IPS DF 4.7 (cell line): ENCODE measurements around the gene HAAO.

Source experiments
- DNase-seq: peaks from one replicate; pipeline ENCODE4 v3.0.0-alpha.2; 2013; ENCODE audit warnings: low spot score; ENCODE audit errors: extremely low read depth

The HAAO gene

DNA sequence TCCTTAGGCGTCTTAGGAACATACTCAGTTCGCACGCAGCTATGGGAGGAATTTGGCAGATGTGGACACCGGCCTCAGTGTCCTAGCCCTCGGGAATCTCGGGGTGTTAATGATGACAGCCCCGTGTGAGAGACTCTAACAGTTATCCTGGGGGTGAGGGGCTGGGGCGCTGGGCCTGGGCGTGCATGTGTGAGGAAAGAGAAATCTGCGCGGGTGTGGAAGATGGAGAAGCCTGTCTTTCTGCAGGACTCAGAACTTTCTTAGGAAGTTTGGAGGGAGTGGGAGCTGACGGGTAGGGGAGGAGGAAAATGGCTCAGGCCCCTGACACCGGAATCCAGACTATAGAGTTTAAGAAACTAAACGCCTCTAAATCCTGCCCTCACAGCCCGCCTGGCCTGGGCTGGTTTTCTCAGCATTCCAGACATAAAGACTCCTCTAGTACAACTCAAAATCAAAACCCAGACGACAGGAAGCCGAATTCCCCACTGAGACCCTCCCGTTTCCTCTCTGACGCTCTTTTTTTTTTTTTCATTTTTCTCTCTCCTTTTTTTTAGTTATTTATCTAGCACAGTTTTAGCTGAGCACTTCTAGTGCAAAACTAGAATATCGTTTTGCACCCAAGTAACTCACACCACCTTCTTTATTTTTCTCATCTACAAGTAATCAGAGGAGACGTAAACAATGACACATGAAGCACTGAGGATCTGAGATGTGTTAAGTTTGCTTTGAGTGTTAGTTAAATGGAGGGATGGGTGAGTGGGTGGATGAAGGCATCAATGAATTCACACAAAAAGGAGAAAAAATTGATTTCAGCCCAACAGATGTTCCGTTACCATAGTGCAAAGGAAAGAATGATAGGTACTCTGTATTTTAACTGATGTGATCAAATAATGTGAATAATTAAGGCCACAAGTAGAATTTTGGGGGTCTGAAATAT lies 1.2 kb upstream of the HAAO start:
- no peak for DNase-seq

DNA sequence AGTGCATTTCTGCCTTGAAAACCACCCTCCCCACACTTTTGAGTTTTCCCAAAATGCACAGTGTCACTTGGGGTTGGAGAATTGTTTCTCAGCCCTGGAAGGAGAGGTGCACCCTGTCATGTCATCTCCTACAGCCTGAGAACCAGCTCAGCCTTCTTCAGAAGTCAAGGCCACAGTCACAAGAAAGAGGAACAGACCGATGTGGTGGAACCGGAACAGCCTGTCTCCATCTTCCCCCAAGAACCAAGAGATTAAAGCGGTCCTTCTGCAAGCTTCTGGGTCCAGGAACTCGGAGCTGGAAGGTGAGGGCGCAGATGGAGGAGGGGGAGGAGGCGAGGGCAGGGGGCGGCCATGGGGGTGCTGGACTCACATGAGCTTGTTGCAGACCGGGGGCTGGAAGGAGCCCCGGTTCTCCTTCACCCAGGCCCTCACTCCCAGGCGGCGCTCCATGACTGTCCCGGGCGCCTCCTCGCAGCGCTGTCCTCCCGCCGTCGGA lies 248 bp downstream of the HAAO start:
- no peak for DNase-seq

- DNase-seq: no peak
Measured at GRCh38 chr2:42791606-42792005, 777 bp downstream of the HAAO start.

DNA sequence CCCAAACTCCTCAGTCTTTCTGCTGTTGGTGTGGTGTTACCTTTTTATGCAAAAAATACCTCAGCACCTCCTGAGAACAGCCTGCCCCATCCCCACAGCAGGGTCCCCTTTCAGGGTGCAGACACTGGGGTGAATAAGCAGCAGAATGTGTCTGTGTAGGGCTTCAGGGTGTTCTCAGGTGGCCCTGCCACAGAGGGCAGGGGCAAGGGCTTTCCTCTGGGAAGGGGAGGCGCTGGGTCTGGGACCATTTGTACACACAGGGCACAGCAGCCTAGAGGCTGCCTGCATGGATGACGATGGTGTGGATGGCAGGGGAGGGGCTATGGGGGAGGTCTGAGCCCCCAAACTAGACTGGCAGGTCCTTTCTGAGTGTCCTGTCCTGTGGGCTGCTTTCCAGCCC lies 2.6 kb downstream of the HAAO start:
- DNase-seq: no peak

- no peak for DNase-seq
Measured at GRCh38 chr2:42788882-42789281, 3.5 kb downstream of the HAAO start.

DNA sequence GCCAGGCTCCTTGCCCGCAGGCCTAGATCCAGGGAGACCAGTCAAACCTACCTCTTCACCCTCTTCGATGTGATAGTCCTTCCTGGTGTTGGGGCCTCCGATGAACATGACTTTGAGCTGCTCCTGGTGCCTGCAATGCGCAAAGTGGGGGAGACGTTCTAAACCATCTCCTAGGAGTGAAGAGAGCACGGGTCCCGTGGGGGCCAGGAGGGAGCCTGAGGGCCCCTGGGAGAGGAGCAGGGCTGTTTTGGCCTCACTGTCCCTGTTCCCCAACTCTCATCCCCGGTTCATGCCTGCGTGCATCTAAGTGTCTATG lies 3.9 kb downstream of the HAAO start:
- no peak for DNase-seq

DNA sequence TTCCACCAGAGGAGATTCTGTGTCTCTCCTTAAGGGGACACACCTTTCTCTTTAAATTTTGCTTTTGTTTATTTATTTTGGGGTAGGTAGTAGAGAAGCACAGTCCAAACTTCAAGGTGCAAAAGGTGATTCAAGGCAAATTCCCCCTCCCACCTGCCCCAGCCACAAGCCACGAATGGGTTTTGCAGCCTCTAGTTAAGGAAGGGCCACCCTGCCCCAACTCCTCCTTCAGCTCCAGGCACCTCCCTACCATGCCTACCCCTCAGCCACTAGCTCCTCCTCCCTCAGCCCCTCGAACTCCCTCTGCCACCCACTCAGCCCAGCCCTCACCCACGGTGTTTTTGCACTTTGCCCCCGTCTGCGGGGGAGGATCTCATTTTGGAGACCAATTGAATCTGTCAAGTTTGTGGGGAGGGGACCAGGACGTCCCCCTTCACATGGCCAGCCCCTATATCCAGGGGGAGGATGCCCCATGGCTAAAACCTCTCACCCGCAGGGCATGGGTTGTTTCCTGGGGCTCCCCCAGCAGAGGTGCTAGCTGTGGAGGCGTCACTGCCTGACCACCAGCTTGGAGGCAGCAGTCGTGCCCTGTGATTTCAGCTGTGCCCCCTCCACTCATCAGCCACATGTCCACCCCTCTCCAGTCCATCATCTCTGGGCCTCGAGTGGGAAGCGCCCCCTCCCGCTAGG lies 4.5 kb downstream of the HAAO start:
- DNase-seq: no peak

GRCh38 chr2:42787424-42787787 lies 5.0 kb downstream of the HAAO start:
- no peak for DNase-seq

- DNase-seq: no peak
Measured at GRCh38 chr2:42786561-42787345, 5.6 kb downstream of the HAAO start.

GRCh38 chr2:42784204-42784880 lies 8.0 kb downstream of the HAAO start:
- no peak for DNase-seq

GRCh38 chr2:42783511-42783910 lies 8.9 kb downstream of the HAAO start:
- DNase-seq: no peak

- DNase-seq: no peak
Measured at GRCh38 chr2:42781181-42781580, 11.2 kb downstream of the HAAO start.

GRCh38 chr2:42777883-42778805 lies 14.2 kb downstream of the HAAO start:
- no peak for DNase-seq

GRCh38 chr2:42775810-42776209 lies 16.6 kb downstream of the HAAO start:
- no peak for DNase-seq

DNA sequence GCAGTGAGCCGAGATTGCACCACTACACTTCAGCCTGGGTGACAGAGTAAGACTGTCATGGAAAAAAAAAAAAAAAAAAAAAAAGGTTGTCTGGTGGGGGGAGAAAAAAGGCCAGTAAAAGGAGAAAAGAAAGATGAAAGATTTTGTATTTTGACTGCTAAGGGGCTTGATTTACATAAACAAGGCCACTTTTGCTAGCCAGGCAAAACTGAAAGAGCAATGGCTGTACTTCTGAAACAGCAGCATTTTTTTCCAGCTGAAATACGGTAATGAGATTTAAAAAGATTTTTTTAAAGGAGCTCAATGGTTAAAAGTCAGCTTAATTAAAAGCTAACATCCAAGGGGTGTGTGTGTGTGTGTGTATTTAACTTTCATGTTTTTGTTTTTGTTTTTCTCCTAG lies 17.2 kb downstream of the HAAO start:
- no peak for DNase-seq

- no peak for DNase-seq
Measured at GRCh38 chr2:42771546-42772153, 20.7 kb downstream of the HAAO start.

DNA sequence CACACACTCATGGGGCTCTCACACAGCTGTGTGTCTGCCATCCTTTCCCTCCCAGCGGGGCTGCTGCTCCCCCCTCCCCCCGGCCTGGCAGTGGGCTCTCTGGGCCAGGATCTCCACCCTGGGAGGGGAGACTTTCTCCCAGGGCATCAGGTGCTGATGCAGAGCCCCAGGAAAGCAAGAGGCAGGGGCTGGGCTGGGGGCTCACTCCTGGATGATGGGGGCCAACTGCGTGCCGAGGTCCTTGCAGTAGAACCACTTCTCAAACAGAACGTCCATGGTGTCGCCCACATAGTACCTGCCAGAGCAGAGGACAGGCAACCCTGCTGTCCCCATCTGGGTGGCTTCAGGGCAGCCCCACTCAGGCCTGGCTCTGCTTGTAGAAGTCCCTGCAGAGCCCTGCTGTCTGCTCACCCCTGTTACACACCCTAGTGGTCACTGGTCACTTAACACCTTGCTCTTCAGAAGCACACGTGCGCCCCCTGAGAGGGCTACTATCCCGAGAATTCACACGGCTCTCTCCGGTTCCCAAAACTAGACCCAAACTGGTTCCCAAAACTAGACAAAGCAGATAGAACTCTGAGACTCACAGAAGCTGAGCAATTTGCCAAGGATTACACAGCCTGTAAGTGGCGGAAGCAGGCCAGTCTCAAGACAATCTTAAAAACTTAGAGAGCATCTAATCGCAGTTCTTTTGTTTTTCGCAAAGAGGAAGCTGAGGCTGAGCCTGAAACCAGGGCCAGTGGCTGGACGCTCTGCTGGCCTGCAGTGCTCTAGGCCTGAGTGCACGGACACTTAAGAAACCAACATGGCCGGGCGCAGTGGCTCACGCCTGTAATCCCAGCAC lies 21.9 kb downstream of the HAAO start:
- peak; percentile 68 for DNase-seq

DNA sequence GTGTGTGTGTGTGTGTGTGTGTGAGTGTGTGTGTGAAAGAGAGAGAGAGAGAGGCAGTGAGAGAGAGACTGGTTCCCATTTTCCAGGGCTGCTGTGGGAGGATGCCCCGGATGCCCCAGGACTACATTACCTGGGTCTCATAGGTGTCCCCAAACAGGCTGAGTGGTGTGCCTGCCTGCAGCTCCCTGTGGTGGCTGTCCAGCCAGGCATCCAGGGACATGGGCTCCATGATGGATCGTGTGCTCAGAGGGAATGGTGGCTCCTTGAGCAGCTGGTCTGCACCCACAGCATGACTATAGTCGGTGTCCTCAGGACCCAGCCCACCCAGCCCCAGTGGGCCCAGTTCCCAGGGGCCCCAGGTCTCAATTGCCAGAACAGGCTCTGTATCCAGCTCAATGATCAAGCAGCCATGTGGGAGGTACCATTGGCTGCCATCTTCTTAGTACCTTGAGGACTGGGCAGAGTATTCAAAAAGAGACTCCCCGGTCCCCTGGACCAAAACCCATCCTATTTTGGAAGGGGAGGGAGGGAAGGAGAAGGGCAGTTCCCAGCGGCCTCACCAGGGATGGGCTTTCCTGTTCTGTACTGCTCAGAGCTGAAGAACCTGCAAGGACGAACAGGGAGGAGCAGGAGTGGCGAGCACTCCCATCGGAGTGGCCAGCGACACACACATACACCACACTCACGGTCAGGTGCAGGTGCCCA lies 22.6 kb downstream of the HAAO start:
- DNase-seq: no peak
